ENCODE results near the gene UCK2.
A peak's percentile ranks its signal among the peaks of the same experiment; 100 is the strongest.

Gene UCK2

GRCh38 chr1:165852871-165853270 is 25.5 kb downstream of the UCK2 start:
- no peak overlapping the region for H3K27ac ChIP-seq (replicated peaks)
- H3K27me3 ChIP-seq (ENCODE audit: insufficient read depth, poor library complexity, severe bottlenecking) = no peaks in the 10 kb centered on the region
- no peak for DNase-seq (ENCODE audit: low read depth in 1 of 2, low spot score in 1 of 2)
- no peak for TF ChIP-seq REST (IDR thresholded peaks at IDR 0.05; ENCODE audit: insufficient replicate concordance, low read depth)
- no peak overlapping the region for H3K4me3 ChIP-seq (replicated peaks; ENCODE audit: insufficient read depth, low read length)

DNA sequence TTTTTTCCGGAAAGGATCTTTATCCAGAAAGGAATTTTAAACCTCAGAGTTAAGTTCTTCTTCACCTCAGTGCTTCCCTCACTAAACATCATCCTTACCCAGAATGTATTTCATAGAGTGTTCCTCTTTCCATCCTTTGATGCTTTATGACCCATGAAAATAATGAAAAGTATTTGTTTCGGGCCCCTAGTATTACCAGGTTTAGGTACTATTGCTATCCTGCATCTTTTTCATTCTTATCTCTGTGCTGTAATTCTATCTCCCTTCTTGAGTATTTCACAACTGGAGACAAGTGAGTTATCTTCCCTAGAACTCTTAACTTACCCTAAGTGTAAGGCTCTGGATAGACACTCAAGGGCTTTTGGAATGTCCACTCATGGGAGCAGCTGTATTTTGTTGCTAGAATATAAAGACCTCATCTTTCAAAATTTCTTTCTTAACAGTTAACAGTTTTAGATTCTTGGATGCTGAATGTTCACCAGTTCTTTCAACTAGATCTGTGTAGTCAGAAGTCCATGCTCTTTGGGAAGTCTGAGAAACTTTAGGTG is 26.2 kb downstream of the UCK2 start:
- Histone ChIP-seq H3K27me3 (ENCODE audit: insufficient read depth, poor library complexity, severe bottlenecking) (no peaks in the 10 kb centered on the region), H3K27ac (replicated peaks) (peak overlapping the region; percentile 56), H3K4me3 (replicated peaks; ENCODE audit: insufficient read depth, low read length) (no peak overlapping the region)
- TF ChIP-seq SPI1 (IDR thresholded peaks at IDR 0.05; ENCODE audit: borderline replicate concordance, low read depth) = 0 out of 2 replicates have a peak, but pooled peaks have one; percentile 8
- TF ChIP-seq CTCF (IDR thresholded peaks at IDR 0.05; ENCODE audit: insufficient read depth, low read length) = no peak
- no peak for TF ChIP-seq GABPA (IDR thresholded peaks at IDR 0.05; ENCODE audit: low read depth)
- no peak for DNase-seq (ENCODE audit: low read depth in 1 of 2, low spot score in 1 of 2)

GRCh38 chr1:165854101-165854845 is 26.9 kb downstream of the UCK2 start:
- Histone ChIP-seq H3K27ac (replicated peaks) (peak overlapping the region; percentile 56), H3K4me3 (replicated peaks; ENCODE audit: insufficient read depth, low read length) (no peak overlapping the region), H3K27me3 (ENCODE audit: insufficient read depth, poor library complexity, severe bottlenecking) (no peaks in the 10 kb centered on the region)
- TF ChIP-seq SPI1 (IDR thresholded peaks at IDR 0.05; ENCODE audit: borderline replicate concordance, low read depth) (peak; percentile 30; the same call in 1 of the 2 replicates), POLR2AphosphoS5 (IDR thresholded peaks at IDR 0.05; ENCODE audit: low read depth) (peak; percentile 89), REST (IDR thresholded peaks at IDR 0.05; ENCODE audit: insufficient replicate concordance, low read depth) (no peak)
- peak; percentile 89 to 91 for DNase-seq (ENCODE audit: low read depth in 1 of 2, low spot score in 1 of 2)

DNA sequence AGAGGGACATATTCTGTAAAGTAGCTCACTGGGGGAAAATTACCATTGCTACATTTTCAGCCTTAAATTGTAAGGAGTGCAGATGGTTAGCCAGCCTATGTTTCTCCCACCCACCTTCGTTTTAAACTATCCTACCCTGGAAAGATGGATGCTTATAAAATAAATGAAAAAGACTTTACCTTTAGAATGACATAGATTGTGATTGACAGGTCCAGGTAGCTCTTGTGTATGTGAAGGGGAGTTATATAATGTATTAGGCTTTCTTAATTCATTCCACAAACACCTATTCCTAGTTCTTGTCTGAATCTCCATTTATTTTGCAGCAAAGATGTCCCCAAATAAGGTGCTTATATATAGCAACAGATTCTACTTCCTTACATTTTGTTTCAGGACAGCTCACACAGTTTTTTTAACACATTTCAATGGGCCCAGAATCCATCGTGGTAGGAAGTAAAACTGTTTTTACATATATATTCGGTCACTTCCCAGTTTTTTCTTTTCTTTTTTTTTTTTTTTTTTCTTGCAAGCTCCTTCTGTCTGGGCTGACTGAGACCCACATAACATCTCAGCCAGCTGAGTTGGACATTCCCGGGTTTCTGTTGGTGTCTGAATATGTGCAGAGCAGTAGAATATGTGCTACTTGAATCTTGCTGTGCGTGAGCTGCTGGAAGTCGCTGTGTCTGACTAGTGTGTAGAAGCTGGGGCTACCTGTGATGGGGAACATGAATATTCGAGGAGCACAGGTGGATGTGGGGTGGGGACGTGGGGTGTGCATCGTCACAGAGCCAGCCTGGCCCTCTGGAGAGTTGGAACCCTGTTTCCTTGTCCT is 27.8 kb downstream of the UCK2 start:
- peak overlapping the region; percentile 56 for H3K27ac ChIP-seq (replicated peaks)
- no peak overlapping the region for H3K4me3 ChIP-seq (replicated peaks; ENCODE audit: insufficient read depth, low read length)
- no peak for TF ChIP-seq REST (IDR thresholded peaks at IDR 0.05; ENCODE audit: insufficient replicate concordance, low read depth)
- TF ChIP-seq SPI1 (IDR thresholded peaks at IDR 0.05; ENCODE audit: borderline replicate concordance, low read depth) = 0 out of 2 replicates have a peak, but pooled peaks have one; percentile 2
- no peaks in the 10 kb centered on the region for H3K27me3 ChIP-seq (ENCODE audit: insufficient read depth, poor library complexity, severe bottlenecking)
- no peak for DNase-seq (ENCODE audit: low read depth in 1 of 2, low spot score in 1 of 2)
